ENCODE results near the gene S100A7A. TPM values are rescaled to one million over a fixed set of nuclear protein-coding genes. Genes with fewer than 3 reads are reported as not detected.

S100A7A gene
- total RNA-seq, 2 experiments from 2014 or later, result not detected

DNA sequence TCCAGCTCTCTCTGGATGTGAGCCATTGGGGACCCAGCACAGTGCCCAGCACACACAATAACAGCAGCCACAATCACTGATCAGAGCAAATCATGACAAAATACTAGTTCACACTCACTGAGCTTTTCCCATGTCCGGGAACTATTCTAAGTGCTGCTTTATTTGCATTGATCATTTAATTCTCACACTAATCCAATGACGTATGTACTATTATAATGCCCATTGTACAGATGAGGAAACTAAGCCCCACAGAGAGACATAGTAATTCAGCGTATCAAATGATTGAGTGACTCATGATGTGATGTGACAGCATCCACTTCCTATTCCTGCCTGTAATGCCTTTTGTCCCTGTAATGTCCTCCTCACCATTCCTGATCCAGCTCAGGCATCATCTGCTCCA is 23.5 kb upstream of the S100A7A start:
- H3K9me3 Mint-ChIP-seq, result no peaks in the 10 kb centered on the region
- H3K9me3 ChIP-seq (ENCODE audit: control insufficient read depth in 1 of 2, insufficient read depth in 1 of 2, low read length in 2 of 2), result no peaks in the 10 kb centered on the region
- ATAC-seq (ENCODE audit: poor library complexity), result no peak
- DNase-seq, result no peak
- no peaks in the 10 kb centered on the region for H3K36me3 ChIP-seq (ENCODE audit: insufficient read depth, low read length)
- no peak overlapping the region for H3K4me3 ChIP-seq (ENCODE audit: low read length)
- peaks cover 32% of the 10 kb centered on the region for H3K27me3 Mint-ChIP-seq
- H3K27ac Mint-ChIP-seq, result no peak overlapping the region
- H3K27ac ChIP-seq (ENCODE audit: low read depth in 1 of 2, low read length in 2 of 2), result no peak overlapping the region
- no peaks in the 10 kb centered on the region for H3K4me1 Mint-ChIP-seq (ENCODE audit: low read depth)
- TF ChIP-seq, protein P1, sequence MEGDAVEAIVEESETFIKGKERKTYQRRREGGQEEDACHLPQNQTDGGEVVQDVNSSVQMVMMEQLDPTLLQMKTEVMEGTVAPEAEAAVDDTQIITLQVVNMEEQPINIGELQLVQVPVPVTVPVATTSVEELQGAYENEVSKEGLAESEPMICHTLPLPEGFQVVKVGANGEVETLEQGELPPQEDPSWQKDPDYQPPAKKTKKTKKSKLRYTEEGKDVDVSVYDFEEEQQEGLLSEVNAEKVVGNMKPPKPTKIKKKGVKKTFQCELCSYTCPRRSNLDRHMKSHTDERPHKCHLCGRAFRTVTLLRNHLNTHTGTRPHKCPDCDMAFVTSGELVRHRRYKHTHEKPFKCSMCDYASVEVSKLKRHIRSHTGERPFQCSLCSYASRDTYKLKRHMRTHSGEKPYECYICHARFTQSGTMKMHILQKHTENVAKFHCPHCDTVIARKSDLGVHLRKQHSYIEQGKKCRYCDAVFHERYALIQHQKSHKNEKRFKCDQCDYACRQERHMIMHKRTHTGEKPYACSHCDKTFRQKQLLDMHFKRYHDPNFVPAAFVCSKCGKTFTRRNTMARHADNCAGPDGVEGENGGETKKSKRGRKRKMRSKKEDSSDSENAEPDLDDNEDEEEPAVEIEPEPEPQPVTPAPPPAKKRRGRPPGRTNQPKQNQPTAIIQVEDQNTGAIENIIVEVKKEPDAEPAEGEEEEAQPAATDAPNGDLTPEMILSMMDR (IDR thresholded peaks at IDR 0.05), result no peak
- no peaks in the 10 kb centered on the region for H3K4me1 ChIP-seq (ENCODE audit: insufficient read depth, low read length)
- intact Hi-C loops (cut with DNase I, micrococcal nuclease), result no loop called here
- no peaks in the 10 kb centered on the region for H3K36me3 Mint-ChIP-seq (ENCODE audit: low read depth)
- no peak overlapping the region for H3K4me3 Mint-ChIP-seq
- ChIA-PET CTCF (no interaction called here), POLR2A (no interaction called here)
- H3K27me3 ChIP-seq (ENCODE audit: control insufficient read depth in 1 of 2, insufficient read depth in 2 of 2, low read length in 2 of 2), result peaks cover 8 to 19% of the 10 kb centered on the region in 2 experiments

DNA sequence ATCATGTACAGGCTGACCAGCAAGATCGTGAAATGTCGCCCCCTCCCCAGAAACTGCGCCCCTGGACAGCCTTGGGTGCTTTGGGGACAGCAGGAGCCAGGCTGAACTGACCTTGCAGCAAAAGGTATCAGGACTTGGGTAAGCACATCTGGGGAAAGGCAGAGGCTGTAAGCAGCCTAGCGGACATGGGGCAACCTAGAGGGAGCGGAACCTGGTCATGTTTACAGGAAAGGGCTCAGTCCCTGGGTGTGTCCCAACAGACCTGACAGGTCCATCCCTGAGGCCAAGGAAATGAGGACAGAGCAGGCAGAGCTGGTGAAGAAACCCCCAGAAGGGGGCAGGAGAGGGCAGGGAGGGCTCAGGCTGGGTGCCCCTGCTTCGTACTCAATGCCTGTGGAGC is 22.4 kb upstream of the S100A7A start:
- intact Hi-C loops (cut with DNase I, micrococcal nuclease), result no loop called here
- no peaks in the 10 kb centered on the region for H3K9me3 ChIP-seq (ENCODE audit: control insufficient read depth in 1 of 2, insufficient read depth in 1 of 2, low read length in 2 of 2)
- ChIA-PET POLR2A (no interaction called here), CTCF (no interaction called here)
- Mint-ChIP-seq H3K27me3 (peaks cover 38% of the 10 kb centered on the region), H3K4me1 (ENCODE audit: low read depth) (no peaks in the 10 kb centered on the region), H3K36me3 (ENCODE audit: low read depth) (no peaks in the 10 kb centered on the region), H3K27ac (no peak overlapping the region), H3K4me3 (no peak overlapping the region), H3K9me3 (no peaks in the 10 kb centered on the region)
- H3K4me1 ChIP-seq (ENCODE audit: insufficient read depth, low read length), result no peaks in the 10 kb centered on the region
- DNase-seq, result peak in 1 of 14 experiments; percentile 6
- no peak overlapping the region for H3K27ac ChIP-seq (ENCODE audit: low read depth in 1 of 2, low read length in 2 of 2)
- H3K4me3 ChIP-seq (ENCODE audit: low read length), result no peak overlapping the region
- peaks cover 8 to 19% of the 10 kb centered on the region in 2 experiments for H3K27me3 ChIP-seq (ENCODE audit: control insufficient read depth in 1 of 2, insufficient read depth in 2 of 2, low read length in 2 of 2)
- TF ChIP-seq, protein P1 (IDR thresholded peaks at IDR 0.05), result no peak
- H3K36me3 ChIP-seq (ENCODE audit: insufficient read depth, low read length), result no peaks in the 10 kb centered on the region
- no peak for ATAC-seq (ENCODE audit: poor library complexity)

DNA sequence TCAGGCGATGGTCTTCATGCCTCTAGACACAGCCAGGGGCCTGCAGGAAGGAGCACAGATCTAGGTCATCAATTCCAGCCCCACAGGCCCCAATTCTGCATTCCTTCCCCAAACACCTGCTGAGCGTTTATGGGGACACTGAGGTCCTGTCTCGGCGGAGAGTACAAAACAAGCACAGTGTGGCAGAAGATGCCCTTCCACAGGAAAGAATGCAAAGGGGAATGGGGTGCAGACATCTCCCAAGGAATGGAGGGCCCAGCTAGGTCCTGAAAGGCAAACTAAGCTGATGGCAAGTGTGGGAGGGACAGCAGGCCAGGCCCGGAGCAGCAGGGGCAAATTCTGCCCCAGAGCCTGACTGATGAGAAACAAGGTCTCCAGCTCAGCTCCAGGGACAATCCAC is 21.9 kb upstream of the S100A7A start:
- Histone ChIP-seq H3K9me3 (ENCODE audit: control insufficient read depth in 1 of 2, insufficient read depth in 1 of 2, low read length in 2 of 2) (no peaks in the 10 kb centered on the region), H3K4me1 (ENCODE audit: insufficient read depth, low read length) (no peaks in the 10 kb centered on the region), H3K27ac (ENCODE audit: low read depth in 1 of 2, low read length in 2 of 2) (no peak overlapping the region), H3K36me3 (ENCODE audit: insufficient read depth, low read length) (no peaks in the 10 kb centered on the region), H3K4me3 (ENCODE audit: low read length) (no peak overlapping the region), H3K27me3 (ENCODE audit: control insufficient read depth in 1 of 2, insufficient read depth in 2 of 2, low read length in 2 of 2) (peaks cover 8 to 19% of the 10 kb centered on the region in 2 experiments)
- TF ChIP-seq, protein P1 (IDR thresholded peaks at IDR 0.05), result no peak
- ATAC-seq (ENCODE audit: poor library complexity), result no peak
- DNase-seq, result peak in 1 of 14 experiments; percentile 7
- no peaks in the 10 kb centered on the region for H3K36me3 Mint-ChIP-seq (ENCODE audit: low read depth)
- ChIA-PET CTCF (no interaction called here), POLR2A (no interaction called here)
- no peak overlapping the region for H3K27ac Mint-ChIP-seq
- H3K27me3 Mint-ChIP-seq, result peaks cover 38% of the 10 kb centered on the region
- H3K4me1 Mint-ChIP-seq (ENCODE audit: low read depth), result no peaks in the 10 kb centered on the region
- no peak overlapping the region for H3K4me3 Mint-ChIP-seq
- H3K9me3 Mint-ChIP-seq, result no peaks in the 10 kb centered on the region
- intact Hi-C loops (cut with DNase I, micrococcal nuclease), result no loop called here

All from CD4-positive, alpha-beta T cell (primary cell).